SK-N-SH (cell line): Measurements from ENCODE around the gene MAOA. TPM values are rescaled to one million over a fixed set of nuclear protein-coding genes. Genes with fewer than 3 reads are reported as not detected.

Experiments used
- CTCF ChIA-PET: fragments of 300-600, 350-600 bp; formaldehyde crosslinking; extraction: SDS; loops from one replicate; lab custom pipeline; 2021; lab: Yijun Ruan, JAX
- POLR2A ChIA-PET: fragments of 350-600 bp; sonication (Branson Sonifier 250); formaldehyde crosslinking; extraction: SDS; loops from one replicate; lab custom pipeline; 2020; ENCODE audit warnings: antibody characterized with exemption, inconsistent platforms; lab: Yijun Ruan, JAX
- DNase-seq: peaks from one replicate; pipeline ENCODE4 v3.0.0; 2012
- H2AFZ ChIP-seq: fragments of 200-600 bp; sonication (generic); 2 replicates; pipeline ENCODE4 v1.8.1; 2016; ENCODE audit warnings: antibody characterized with exemption, mild to moderate bottlenecking, low read depth
- H3F3A ChIP-seq: fragments of 200-600 bp; sonication (generic); replicated peaks from 2 replicates; pipeline ENCODE3; 2016; ENCODE audit warnings: antibody characterized with exemption, mild to moderate bottlenecking; ENCODE audit not compliant: insufficient read depth
- H3K27ac ChIP-seq, 2 experiments: fragments of 200-500 bp in 1 of 2; fragments of 200-600 bp in 1 of 2; sonication (Bioruptor generic) in 1 of 2; sonication (generic), shearing (Covaris generic) in 1 of 2; 2 replicates each; pipeline versions ENCODE4 v1.5.1 to v1.6.1; 2014 to 2016; ENCODE audit warnings: low read depth in 2 of 2, inconsistent platforms in 1 of 2, low read length in 1 of 2, mild to moderate bottlenecking in 1 of 2, mixed read lengths in 1 of 2
- H3K27me3 ChIP-seq: fragments of 200-600 bp; sonication (generic), shearing (Covaris generic); 2 replicates; pipeline ENCODE4 v1.6.1; 2016; ENCODE audit warnings: mixed run types; ENCODE audit not compliant: insufficient read depth
- H3K36me3 ChIP-seq, 2 experiments: fragments of 200-500 bp in 1 of 2; fragments of 200-600 bp in 1 of 2; sonication (Bioruptor generic) in 1 of 2; sonication (generic) in 1 of 2; replicated peaks in 1 of 2; 2 replicates each; pipeline versions ENCODE3 to v1.5.1; 2014 to 2016; ENCODE audit warnings: low read length in 1 of 2, mild to moderate bottlenecking in 1 of 2; ENCODE audit not compliant: insufficient read depth in 2 of 2, control insufficient read depth in 1 of 2
- H3K4me1 ChIP-seq, 2 experiments: fragments of 200-500 bp in 1 of 2; fragments of 200-600 bp in 1 of 2; sonication (Bioruptor generic) in 1 of 2; sonication (generic), shearing (Covaris generic) in 1 of 2; 2 replicates each; pipeline versions ENCODE4 v1.5.1 to v1.6.1; 2014 to 2016; ENCODE audit warnings: low read depth in 1 of 2, low read length in 1 of 2, mixed run types in 1 of 2; ENCODE audit not compliant: insufficient read depth in 2 of 2, control insufficient read depth in 1 of 2
- H3K4me2 ChIP-seq: fragments of 200-600 bp; sonication (generic), shearing (Covaris generic); 2 replicates; pipeline ENCODE4 v1.6.1; 2017; ENCODE audit warnings: mixed run types
- H3K4me3 ChIP-seq, 2 experiments: fragments of 200-500 bp in 1 of 2; fragments of 200-600 bp in 1 of 2; sonication (Bioruptor generic) in 1 of 2; sonication (generic), shearing (Covaris generic) in 1 of 2; 2 replicates each; pipeline versions ENCODE4 v1.5.1 to v1.8.1; 2014 to 2016; ENCODE audit warnings: low read depth in 2 of 2, inconsistent platforms in 1 of 2, low read length in 1 of 2, mild to moderate bottlenecking in 1 of 2, mixed read lengths in 1 of 2, moderate library complexity in 1 of 2
- H3K79me2 ChIP-seq: fragments of 200-600 bp; sonication (generic); 2 replicates; pipeline ENCODE4 v1.8.1; 2017; ENCODE audit warnings: mild to moderate bottlenecking; ENCODE audit not compliant: insufficient read depth
- H3K9ac ChIP-seq: fragments of 200-600 bp; sonication (generic); 2 replicates; pipeline ENCODE4 v1.6.1; 2017; ENCODE audit warnings: mixed run types
- H3K9me2 ChIP-seq: fragments of 200-600 bp; sonication (generic); 2 replicates; pipeline ENCODE4 v1.6.1; 2017; ENCODE audit warnings: mixed run types
- H3K9me3 ChIP-seq: fragments of 200-600 bp; sonication (generic); 2 replicates; pipeline ENCODE4 v1.6.1; 2017; ENCODE audit warnings: mixed run types, mild to moderate bottlenecking, moderate library complexity
- H4K20me1 ChIP-seq: fragments of 200-600 bp; sonication (generic); 2 replicates; pipeline ENCODE4 v1.6.1; 2017; ENCODE audit warnings: mild to moderate bottlenecking, mixed run types; ENCODE audit not compliant: insufficient read depth
- EZH2phosphoT487 ChIP-seq: fragments of 200-600 bp; sonication (generic); IDR thresholded peaks from 2 replicates; pipeline ENCODE4 v1.6.1; 2017; ENCODE audit warnings: low read depth, mixed run types, mild to moderate bottlenecking, antibody characterized with exemption, moderate library complexity, borderline replicate concordance
- FOXJ3 ChIP-seq: sonication (generic); formaldehyde crosslinking; IDR thresholded peaks from 2 replicates; pipeline ENCODE4 v1.5.1; 2020; ENCODE audit warnings: mild to moderate bottlenecking, missing genetic modification reagents
- GATA2 ChIP-seq: sonication (generic); formaldehyde crosslinking; IDR thresholded peaks from 2 replicates; pipeline ENCODE4 v1.5.0; 2020; ENCODE audit warnings: mild to moderate bottlenecking, missing genetic modification reagents
- JUND ChIP-seq: IDR thresholded peaks from 2 replicates; pipeline ENCODE4 v1.4.0; 2012
- MEF2A ChIP-seq: IDR thresholded peaks from 2 replicates; pipeline ENCODE4 v1.4.0; 2012; ENCODE audit warnings: low read depth, borderline replicate concordance
- MXI1 ChIP-seq: IDR thresholded peaks from 2 replicates; pipeline ENCODE4 v1.6.1; 2012; ENCODE audit warnings: mild to moderate bottlenecking, low read depth, low read length, improper control_type of control experiment
- NFIC ChIP-seq: IDR thresholded peaks from 2 replicates; pipeline ENCODE4 v1.4.0; 2012; ENCODE audit warnings: borderline replicate concordance
- POLR2AphosphoS5 ChIP-seq: IDR thresholded peaks from 2 replicates; pipeline ENCODE4 v1.6.1; 2012; ENCODE audit warnings: low read depth, low read length
- RAD21 ChIP-seq: IDR thresholded peaks from 2 replicates; pipeline ENCODE4 v1.6.1; 2012; ENCODE audit warnings: mild to moderate bottlenecking, low read length
- RCOR1 ChIP-seq: fragments of 150-350 bp; IDR thresholded peaks from 2 replicates; pipeline ENCODE4 v1.6.1; 2017; ENCODE audit warnings: antibody characterized with exemption, low read length
- SIN3A ChIP-seq: IDR thresholded peaks from 2 replicates; pipeline ENCODE4 v1.6.1; 2012; ENCODE audit warnings: low read depth, mild to moderate bottlenecking, low read length, moderate library complexity, borderline replicate concordance
- WGBS: methylation state at CpG from one replicate; pipeline ENCODE4 v1.1.6; 2017; ENCODE audit warnings: low lambda C conversion rate; 5-methylcytosine and 5-hydroxymethylcytosine counted together
- polyA plus RNA-seq, 3 experiments: library from polyadenylated mRNA; depleted of rRNA; stranded (reverse); fragments of >200 nt; gene quantifications; 2 replicates each; pipeline ENCODE4 v1.2.3, GENCODE V29; 2012
- TF ChIP-seq, protein P1 (sequence below): fragments of 200-600 bp; sonication (generic); IDR thresholded peaks from 2 replicates; pipeline ENCODE4 v1.6.1; 2017; ENCODE audit warnings: antibody characterized with exemption, mild to moderate bottlenecking, moderate library complexity
- TF ChIP-seq, protein P2 (sequence below): fragments of 150-350 bp; IDR thresholded peaks from 2 replicates; pipeline ENCODE4 v1.6.1; 2017; ENCODE audit warnings: antibody characterized with exemption, low read length, low read depth, borderline replicate concordance
- TF ChIP-seq, protein P3 (sequence below): IDR thresholded peaks from 2 replicates; pipeline ENCODE4 v1.6.1; 2012; ENCODE audit warnings: mild to moderate bottlenecking, low read depth, low read length, moderate library complexity
- TF ChIP-seq, protein P4 (sequence below): IDR thresholded peaks from 2 replicates; pipeline ENCODE4 v1.4.0; 2012; ENCODE audit warnings: low read depth

MAOA gene
- polyA plus RNA-seq, 1 of the 3 experiments (the other 2 are of a cell fraction) = 0.31 TPM

DNA sequence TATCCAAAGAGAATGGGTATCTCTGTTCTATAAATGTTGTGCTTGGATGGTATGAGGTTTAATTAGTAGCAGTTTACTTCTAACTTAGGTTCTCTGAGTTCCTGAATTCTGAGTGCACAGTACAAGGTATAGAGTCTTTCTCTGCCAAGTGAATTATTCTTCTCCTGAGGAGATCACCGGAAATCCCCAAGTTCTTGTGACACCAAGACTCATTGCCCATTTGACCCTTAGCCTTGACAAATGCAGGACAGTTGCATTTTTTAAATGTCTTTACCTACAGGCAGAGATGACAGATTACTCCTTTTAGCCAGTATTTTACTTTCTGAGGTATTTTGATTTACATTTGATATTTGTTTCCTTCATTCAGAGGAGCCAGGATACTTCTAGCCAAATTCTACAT lies 72.9 kb downstream of the MAOA start:
- Histone ChIP-seq H2AFZ (no peak overlapping the region), H3K4me3 (no peak overlapping the region), H3K9ac (no peak overlapping the region), H3F3A (no peaks in the 10 kb centered on the region), H3K36me3 (no peaks in the 10 kb centered on the region), H3K27me3 (no peaks in the 10 kb centered on the region; the same call in 1 of the 2 replicates), H4K20me1 (no peaks in the 10 kb centered on the region), H3K4me2 (no peak overlapping the region), H3K4me1 (no peaks in the 10 kb centered on the region), H3K27ac (no peak overlapping the region), H3K79me2 (no peaks in the 10 kb centered on the region), H3K9me3 (no peaks in the 10 kb centered on the region), H3K9me2 (no peaks in the 10 kb centered on the region)
- WGBS = 53% methylated on average over 1 of the region's 1 CpG
- DNase-seq = no peak
- TF ChIP-seq RCOR1 (no peak), EZH2phosphoT487 (no peak), FOXJ3 (CRISPR knock-in tag) (no peak), MEF2A (no peak)
- POLR2A ChIA-PET = no interaction called here
- CTCF ChIA-PET = no interaction called here

DNA sequence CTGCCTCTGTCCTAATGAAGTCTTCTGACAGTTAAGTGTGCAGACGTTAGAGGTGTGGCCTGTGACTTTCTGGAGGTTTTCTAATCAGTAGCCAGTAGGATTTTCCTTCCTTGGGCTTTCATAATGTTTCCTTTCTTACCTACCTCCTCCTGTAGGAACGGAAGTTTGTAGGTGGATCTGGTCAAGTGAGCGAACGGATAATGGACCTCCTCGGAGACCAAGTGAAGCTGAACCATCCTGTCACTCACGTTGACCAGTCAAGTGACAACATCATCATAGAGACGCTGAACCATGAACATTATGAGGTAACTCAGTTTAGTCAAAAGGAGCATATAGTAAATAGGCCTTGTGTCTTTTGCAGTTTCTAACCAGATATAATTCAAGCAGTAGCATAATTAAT lies 75.0 kb downstream of the MAOA start:
- 44% methylated on average over 7 of the region's 7 CpGs for WGBS
- Histone ChIP-seq H3K4me3 (no peak overlapping the region), H3K4me1 (no peaks in the 10 kb centered on the region), H3K9ac (no peak overlapping the region), H4K20me1 (no peaks in the 10 kb centered on the region), H2AFZ (no peak overlapping the region), H3K36me3 (no peaks in the 10 kb centered on the region), H3K9me2 (no peaks in the 10 kb centered on the region), H3F3A (no peaks in the 10 kb centered on the region), H3K27me3 (no peaks in the 10 kb centered on the region; the same call in 1 of the 2 replicates), H3K79me2 (no peaks in the 10 kb centered on the region), H3K27ac (no peak overlapping the region), H3K9me3 (no peaks in the 10 kb centered on the region), H3K4me2 (no peak overlapping the region)
- ChIA-PET CTCF (no interaction called here), POLR2A (no interaction called here)
- TF ChIP-seq, protein P1, sequence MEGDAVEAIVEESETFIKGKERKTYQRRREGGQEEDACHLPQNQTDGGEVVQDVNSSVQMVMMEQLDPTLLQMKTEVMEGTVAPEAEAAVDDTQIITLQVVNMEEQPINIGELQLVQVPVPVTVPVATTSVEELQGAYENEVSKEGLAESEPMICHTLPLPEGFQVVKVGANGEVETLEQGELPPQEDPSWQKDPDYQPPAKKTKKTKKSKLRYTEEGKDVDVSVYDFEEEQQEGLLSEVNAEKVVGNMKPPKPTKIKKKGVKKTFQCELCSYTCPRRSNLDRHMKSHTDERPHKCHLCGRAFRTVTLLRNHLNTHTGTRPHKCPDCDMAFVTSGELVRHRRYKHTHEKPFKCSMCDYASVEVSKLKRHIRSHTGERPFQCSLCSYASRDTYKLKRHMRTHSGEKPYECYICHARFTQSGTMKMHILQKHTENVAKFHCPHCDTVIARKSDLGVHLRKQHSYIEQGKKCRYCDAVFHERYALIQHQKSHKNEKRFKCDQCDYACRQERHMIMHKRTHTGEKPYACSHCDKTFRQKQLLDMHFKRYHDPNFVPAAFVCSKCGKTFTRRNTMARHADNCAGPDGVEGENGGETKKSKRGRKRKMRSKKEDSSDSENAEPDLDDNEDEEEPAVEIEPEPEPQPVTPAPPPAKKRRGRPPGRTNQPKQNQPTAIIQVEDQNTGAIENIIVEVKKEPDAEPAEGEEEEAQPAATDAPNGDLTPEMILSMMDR = no peak
- TF ChIP-seq, protein P2, sequence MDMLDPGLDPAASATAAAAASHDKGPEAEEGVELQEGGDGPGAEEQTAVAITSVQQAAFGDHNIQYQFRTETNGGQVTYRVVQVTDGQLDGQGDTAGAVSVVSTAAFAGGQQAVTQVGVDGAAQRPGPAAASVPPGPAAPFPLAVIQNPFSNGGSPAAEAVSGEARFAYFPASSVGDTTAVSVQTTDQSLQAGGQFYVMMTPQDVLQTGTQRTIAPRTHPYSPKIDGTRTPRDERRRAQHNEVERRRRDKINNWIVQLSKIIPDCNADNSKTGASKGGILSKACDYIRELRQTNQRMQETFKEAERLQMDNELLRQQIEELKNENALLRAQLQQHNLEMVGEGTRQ = no peak
- TF ChIP-seq RAD21 (no peak), JUND (no peak), FOXJ3 (CRISPR knock-in tag) (no peak), POLR2AphosphoS5 (no peak)
- DNase-seq = no peak

DNA sequence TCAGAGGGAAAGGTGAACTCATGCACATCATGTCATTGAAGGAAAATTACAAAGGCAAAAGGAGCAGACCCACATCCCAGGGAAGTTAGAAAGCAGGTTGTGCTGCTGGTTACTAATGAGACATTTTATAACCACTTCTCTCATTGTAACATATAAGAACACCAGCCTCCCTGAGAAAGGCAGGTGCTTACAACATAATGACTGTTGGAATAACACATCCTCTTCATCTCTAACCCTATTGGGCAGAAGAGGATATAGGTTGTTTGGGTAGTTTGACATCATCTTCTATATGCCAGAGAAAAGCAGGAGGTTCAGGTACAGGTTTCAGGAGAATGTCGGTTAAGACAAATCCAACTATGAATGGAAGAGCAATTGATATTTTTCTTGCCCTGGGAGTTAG lies 77.6 kb downstream of the MAOA start:
- Histone ChIP-seq H3K9me3 (no peaks in the 10 kb centered on the region), H3F3A (no peaks in the 10 kb centered on the region), H3K9me2 (no peaks in the 10 kb centered on the region), H3K79me2 (no peaks in the 10 kb centered on the region), H3K36me3 (no peaks in the 10 kb centered on the region), H4K20me1 (no peaks in the 10 kb centered on the region), H3K4me1 (no peaks in the 10 kb centered on the region), H3K27me3 (no peaks in the 10 kb centered on the region; the same call in 1 of the 2 replicates), H3K4me2 (no peak overlapping the region), H3K27ac (no peak overlapping the region), H3K9ac (no peak overlapping the region), H2AFZ (no peak overlapping the region), H3K4me3 (no peak overlapping the region)
- WGBS = 42% methylated on average over 1 of the region's 1 CpG
- no peak for DNase-seq
- ChIA-PET POLR2A (no interaction called here), CTCF (interaction anchor here (1.7 to 3.4 kb wide), 2 partner anchors 16 to 17 kb away, joined by 8 to 16 read pairs; no protein-coding TSS in a partner anchor)
- TF ChIP-seq GATA2 (no peak), SIN3A (no peak), NFIC (no peak), MXI1 (no peak)
- TF ChIP-seq, protein P3, sequence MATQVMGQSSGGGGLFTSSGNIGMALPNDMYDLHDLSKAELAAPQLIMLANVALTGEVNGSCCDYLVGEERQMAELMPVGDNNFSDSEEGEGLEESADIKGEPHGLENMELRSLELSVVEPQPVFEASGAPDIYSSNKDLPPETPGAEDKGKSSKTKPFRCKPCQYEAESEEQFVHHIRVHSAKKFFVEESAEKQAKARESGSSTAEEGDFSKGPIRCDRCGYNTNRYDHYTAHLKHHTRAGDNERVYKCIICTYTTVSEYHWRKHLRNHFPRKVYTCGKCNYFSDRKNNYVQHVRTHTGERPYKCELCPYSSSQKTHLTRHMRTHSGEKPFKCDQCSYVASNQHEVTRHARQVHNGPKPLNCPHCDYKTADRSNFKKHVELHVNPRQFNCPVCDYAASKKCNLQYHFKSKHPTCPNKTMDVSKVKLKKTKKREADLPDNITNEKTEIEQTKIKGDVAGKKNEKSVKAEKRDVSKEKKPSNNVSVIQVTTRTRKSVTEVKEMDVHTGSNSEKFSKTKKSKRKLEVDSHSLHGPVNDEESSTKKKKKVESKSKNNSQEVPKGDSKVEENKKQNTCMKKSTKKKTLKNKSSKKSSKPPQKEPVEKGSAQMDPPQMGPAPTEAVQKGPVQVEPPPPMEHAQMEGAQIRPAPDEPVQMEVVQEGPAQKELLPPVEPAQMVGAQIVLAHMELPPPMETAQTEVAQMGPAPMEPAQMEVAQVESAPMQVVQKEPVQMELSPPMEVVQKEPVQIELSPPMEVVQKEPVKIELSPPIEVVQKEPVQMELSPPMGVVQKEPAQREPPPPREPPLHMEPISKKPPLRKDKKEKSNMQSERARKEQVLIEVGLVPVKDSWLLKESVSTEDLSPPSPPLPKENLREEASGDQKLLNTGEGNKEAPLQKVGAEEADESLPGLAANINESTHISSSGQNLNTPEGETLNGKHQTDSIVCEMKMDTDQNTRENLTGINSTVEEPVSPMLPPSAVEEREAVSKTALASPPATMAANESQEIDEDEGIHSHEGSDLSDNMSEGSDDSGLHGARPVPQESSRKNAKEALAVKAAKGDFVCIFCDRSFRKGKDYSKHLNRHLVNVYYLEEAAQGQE = no peak
- TF ChIP-seq, protein P4, sequence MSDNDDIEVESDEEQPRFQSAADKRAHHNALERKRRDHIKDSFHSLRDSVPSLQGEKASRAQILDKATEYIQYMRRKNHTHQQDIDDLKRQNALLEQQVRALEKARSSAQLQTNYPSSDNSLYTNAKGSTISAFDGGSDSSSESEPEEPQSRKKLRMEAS = no peak
